Measurements from ENCODE around the gene OSER1. TPM values are rescaled to one million over a fixed set of nuclear protein-coding genes. Genes with fewer than 3 reads are reported as not detected.

OSER1 gene
- total RNA-seq, 4 donors from 2014 or later, result 73.0 to 114 (median 94.5) TPM

GRCh38 chr20:44187772-44188709 is 22.5 kb downstream of the OSER1 start:
- Histone ChIP-seq H3K4me1 (peaks cover 48 to 56% of the 10 kb centered on the region in 2 donors), H3K27me3 (no peaks in the 10 kb centered on the region), H3K9me3 (no peaks in the 10 kb centered on the region), H3K27ac (peak overlapping the region; percentile 92 to 98 (median 96)), H3K36me3 (no peaks in the 10 kb centered on the region), H3K4me3 (peak overlapping the region; percentile 70 to 77 (median 73))
- TF ChIP-seq POLR2A (IDR thresholded peaks at IDR 0.05) (no peak), CTCF (IDR thresholded peaks at IDR 0.05 in 4 of 5, conservative IDR thresholded peaks at IDR 0.05 in 1 of 5) (no peak)
- in situ Hi-C loops (cut with MboI; ENCODE audit: low sequenced_read_pairs in 4 of 4) (loop anchor here in 2 of 4 donors (5.0 to 25.0 kb wide), 2 partner anchors 71 to 1149 kb away; partner anchors contain the start of gene SDC4 (in 1 of the 2)), intact Hi-C loops (cut with DNase I; ENCODE audit: low total_unique reads) (loop anchor here (2.0 kb wide), 1 partner anchor 23 kb away; the partner anchor contains the start of gene OSER1)
- DNase-seq (peak in 1 of 2 donors; percentile 54), ATAC-seq (peak; percentile 29 to 30)

- in situ Hi-C loops (cut with MboI; ENCODE audit: low sequenced_read_pairs in 4 of 4), result loop anchor here in 2 of 4 donors (5.0 to 25.0 kb wide), 2 partner anchors 70 to 1150 kb away; partner anchors contain the start of gene SDC4 (in 1 of the 2)
- DNase-seq, result peak; percentile 79 to 91
Measured at GRCh38 chr20:44187054-44187771, 23.4 kb downstream of the OSER1 start, which contains the start of gene JPH2. JPH2 (minus strand) TSS chr20:44187188; CDS start chr20:44186705, 483 bp downstream.

GRCh38 chr20:44186674-44187053 is 23.9 kb downstream of the OSER1 start:
- peak overlapping the region; percentile 92 to 98 (median 96) for H3K27ac ChIP-seq
- ATAC-seq, result no peak
- H3K27me3 ChIP-seq, result no peaks in the 10 kb centered on the region
- H3K4me1 ChIP-seq, result peaks cover 61 to 70% of the 10 kb centered on the region in 2 donors
- intact Hi-C loops (cut with DNase I; ENCODE audit: low total_unique reads) (loop anchor here (2.0 kb wide), 1 partner anchor 24 kb away; the partner anchor contains the start of gene OSER1), in situ Hi-C loops (cut with MboI; ENCODE audit: low sequenced_read_pairs in 4 of 4) (loop anchor here in 2 of 4 donors (5.0 to 25.0 kb wide), 2 partner anchors 69 to 1151 kb away; partner anchors contain the start of gene SDC4 (in 1 of the 2))
- no peaks in the 10 kb centered on the region for H3K36me3 ChIP-seq
- TF ChIP-seq POLR2A (IDR thresholded peaks at IDR 0.05) (no peak), CTCF (IDR thresholded peaks at IDR 0.05 in 4 of 5, conservative IDR thresholded peaks at IDR 0.05 in 1 of 5) (no peak)
- peak in 1 of 2 donors; percentile 36 for DNase-seq
- peak overlapping the region; percentile 70 to 77 (median 73) for H3K4me3 ChIP-seq
- no peaks in the 10 kb centered on the region for H3K9me3 ChIP-seq

More at GRCh38 chr20:44187054-44187771, 23.4 kb downstream of the OSER1 start, which contains the start of gene JPH2:
- peak; percentile 60 to 81 for TF ChIP-seq POLR2A (IDR thresholded peaks at IDR 0.05)
- no peak for TF ChIP-seq CTCF (IDR thresholded peaks at IDR 0.05 in 4 of 5, conservative IDR thresholded peaks at IDR 0.05 in 1 of 5)
- no peaks in the 10 kb centered on the region for H3K27me3 ChIP-seq
- peaks cover 56 to 65% of the 10 kb centered on the region in 2 donors for H3K4me1 ChIP-seq
- ATAC-seq, result peak; percentile 65 to 70
- peak within 1 kb of the TSS; percentile 70 to 77 (median 73) for H3K4me3 ChIP-seq
- intact Hi-C loops (cut with DNase I; ENCODE audit: low total_unique reads), result loop anchor here (2.0 kb wide), 1 partner anchor 24 kb away; the partner anchor contains the start of gene OSER1
- peak within 1 kb of the TSS; percentile 92 to 98 (median 96) for H3K27ac ChIP-seq
- H3K9me3 ChIP-seq, result no peaks in the 10 kb centered on the region
- no peaks in the 10 kb centered on the region for H3K36me3 ChIP-seq

- TF ChIP-seq CTCF (IDR thresholded peaks at IDR 0.05 in 4 of 5, conservative IDR thresholded peaks at IDR 0.05 in 1 of 5) (no peak), POLR2A (IDR thresholded peaks at IDR 0.05) (no peak)
- no peaks in the 10 kb centered on the region for H3K9me3 ChIP-seq
- peak overlapping the region; percentile 70 to 77 (median 73) for H3K4me3 ChIP-seq
- ATAC-seq (no peak), DNase-seq (peak in 1 of 2 donors; percentile 57)
- H3K27me3 ChIP-seq, result no peaks in the 10 kb centered on the region
- in situ Hi-C loops (cut with MboI; ENCODE audit: low sequenced_read_pairs in 4 of 4) (loop anchor here in 2 of 4 donors (5.0 to 25.0 kb wide), 2 partner anchors 69 to 1151 kb away; partner anchors contain the start of gene SDC4 (in 1 of the 2)), intact Hi-C loops (cut with DNase I; ENCODE audit: low total_unique reads) (loop anchor here (2.0 kb wide), 1 partner anchor 25 kb away; the partner anchor contains the start of gene OSER1)
- no peaks in the 10 kb centered on the region for H3K36me3 ChIP-seq
- H3K4me1 ChIP-seq, result peaks cover 62 to 73% of the 10 kb centered on the region in 2 donors
- peak overlapping the region; percentile 92 to 98 (median 96) for H3K27ac ChIP-seq
Measured at GRCh38 chr20:44186201-44186600, 24.4 kb downstream of the OSER1 start.

Measured in gastrocnemius medialis (tissue), 4 donors.